WERI-Rb-1 (cell line): Measurements from ENCODE around the gene SERTAD2.

ENCODE experiments used
- DNase-seq: peaks from one replicate; pipeline ENCODE4 v3.0.0-alpha.2; 2020
- H3K27ac ChIP-seq: fragments of 250-450 bp; sonication (Bioruptor Pico); 2 replicates; pipeline ENCODE4 v1.5.1; 2020; ENCODE audit warnings: mild to moderate bottlenecking, moderate library complexity
- H3K27me3 ChIP-seq: fragments of 250-450 bp; sonication (Bioruptor Pico); 2 replicates; pipeline ENCODE4 v1.5.1; 2021; ENCODE audit warnings: mild to moderate bottlenecking, low read depth, moderate library complexity; ENCODE audit not compliant: insufficient read depth, severe bottlenecking
- H3K36me3 ChIP-seq: fragments of 250-450 bp; sonication (Bioruptor Pico); 2 replicates; pipeline ENCODE4 v1.5.1; 2020; ENCODE audit warnings: mild to moderate bottlenecking, moderate library complexity
- H3K4me3 ChIP-seq: 2 replicates; pipeline ENCODE4 v1.5.1; 2011; ENCODE audit warnings: low read depth, mild to moderate bottlenecking, control low read depth, low read length
- H3K9me3 ChIP-seq: fragments of 250-450 bp; sonication (Bioruptor Pico); 2 replicates; pipeline ENCODE4 v1.5.1; 2021; ENCODE audit warnings: mild to moderate bottlenecking, moderate library complexity; ENCODE audit not compliant: severe bottlenecking
- CTCF ChIP-seq: IDR thresholded peaks from 2 replicates; pipeline ENCODE4 v1.5.1; 2011; ENCODE audit warnings: low read depth, mild to moderate bottlenecking, control low read depth, inconsistent platforms, low read length

SERTAD2 gene

GRCh38 chr2:64609227-64609941 is 44.3 kb downstream of the SERTAD2 start:
- no peak overlapping the region for H3K27ac ChIP-seq
- no peak for DNase-seq

GRCh38 chr2:64608867-64609226 is 44.9 kb downstream of the SERTAD2 start:
- Histone ChIP-seq H3K4me3 (no peak overlapping the region), H3K27me3 (no peaks in the 10 kb centered on the region), H3K9me3 (peaks cover 3% of the 10 kb centered on the region), H3K36me3 (no peaks in the 10 kb centered on the region), H3K27ac (no peak overlapping the region)
- no peak for DNase-seq
- TF ChIP-seq CTCF, result no peak

More at GRCh38 chr2:64609227-64609941, 44.3 kb downstream of the SERTAD2 start:
- no peaks in the 10 kb centered on the region for H3K9me3 ChIP-seq
- no peaks in the 10 kb centered on the region for H3K36me3 ChIP-seq
- no peak overlapping the region for H3K4me3 ChIP-seq
- no peak for TF ChIP-seq CTCF
- H3K27me3 ChIP-seq, result no peaks in the 10 kb centered on the region

GRCh38 chr2:64607381-64608304 is 46.1 kb downstream of the SERTAD2 start:
- no peaks in the 10 kb centered on the region for H3K27me3 ChIP-seq
- H3K36me3 ChIP-seq, result no peaks in the 10 kb centered on the region
- DNase-seq, result no peak
- H3K27ac ChIP-seq, result no peak overlapping the region
- H3K4me3 ChIP-seq, result no peak overlapping the region
- TF ChIP-seq CTCF, result no peak
- peaks cover 3% of the 10 kb centered on the region for H3K9me3 ChIP-seq

- H3K27me3 ChIP-seq, result no peaks in the 10 kb centered on the region
- peak; percentile 81 for DNase-seq
- H3K4me3 ChIP-seq, result no peak overlapping the region
- H3K9me3 ChIP-seq, result peaks cover 3% of the 10 kb centered on the region
- no peak overlapping the region for H3K27ac ChIP-seq
- no peak for TF ChIP-seq CTCF
- H3K36me3 ChIP-seq, result no peaks in the 10 kb centered on the region
These were observed 47.0 kb downstream of the SERTAD2 start for GRCh38 chr2:64606479-64607363.

- no peaks in the 10 kb centered on the region for H3K27me3 ChIP-seq
- no peaks in the 10 kb centered on the region for H3K36me3 ChIP-seq
- no peak for TF ChIP-seq CTCF
- no peak for DNase-seq
- H3K9me3 ChIP-seq, result peaks cover 3% of the 10 kb centered on the region
- H3K4me3 ChIP-seq, result no peak overlapping the region
- H3K27ac ChIP-seq, result no peak overlapping the region
These were observed 47.7 kb downstream of the SERTAD2 start for GRCh38 chr2:64605991-64606478.
